Activated CD4-positive, alpha-beta T cell treated with anti-CD3 and anti-CD28 coated beads, Interleukin-2, amount 10 ng/mL, durations not matched to agents 24 days and 14 days (primary cell): Measurements from ENCODE around the gene MAK. TPM values are rescaled to one million over a fixed set of nuclear protein-coding genes. Genes with fewer than 3 reads are reported as not detected.
"Not testable (repeated sequence)": the region's sequence is repeated elsewhere in the genome, so short reads cannot be mapped to it uniquely, and the experiment has no call there.

ENCODE experiments used
- DNase-seq: peaks from one replicate; pipeline ENCODE4 v3.0.0; 2022
- H3K27ac Mint-ChIP-seq: one replicate; pipeline ENCODE4 v1.8.0; 2022; ENCODE audit warnings: mild to moderate bottlenecking, mixed read lengths
- H3K27me3 Mint-ChIP-seq: one replicate; pipeline ENCODE4 v1.8.0; 2022; ENCODE audit warnings: mixed read lengths
- H3K36me3 Mint-ChIP-seq: one replicate; pipeline ENCODE4 v1.8.0; 2022; ENCODE audit warnings: low read depth, mild to moderate bottlenecking, mixed read lengths
- H3K4me1 Mint-ChIP-seq: one replicate; pipeline ENCODE4 v1.8.0; 2021; ENCODE audit warnings: mixed read lengths
- H3K4me3 Mint-ChIP-seq: one replicate; pipeline ENCODE4 v1.8.0; 2022; ENCODE audit warnings: mild to moderate bottlenecking, moderate library complexity, mixed read lengths
- H3K9me3 Mint-ChIP-seq: one replicate; pipeline ENCODE4 v1.8.0; 2021; ENCODE audit warnings: mixed read lengths
- intact Hi-C: fragments of 100-400 bp; cut with micrococcal nuclease; formaldehyde crosslinking; loops from one replicate; pipeline ENCODE4 v1.15.1; 2023
- total RNA-seq: library from RNA; stranded (reverse); gene quantifications from 2 replicates; pipeline ENCODE4 v1.2.3, GENCODE V29; 2022

MAK gene
- total RNA-seq, 1 donor from 2014 or later: 0.58 TPM

- H3K27ac Mint-ChIP-seq: peak within 1 kb of the TSS; percentile 88
- H3K9me3 Mint-ChIP-seq: no peaks in the 10 kb centered on the region
- intact Hi-C loops: loop anchor here (1.0 to 10.0 kb wide), 5 partner anchors 24 to 487 kb away; partner anchors contain the start of genes C6orf52, MAK, NEDD9 and PAK1IP1
- H3K4me1 Mint-ChIP-seq: peaks cover 43% of the 10 kb centered on the region
- H3K27me3 Mint-ChIP-seq: no peaks in the 10 kb centered on the region
- DNase-seq: peak; percentile 100
- peaks cover 27% of the 10 kb centered on the region for H3K36me3 Mint-ChIP-seq
- peak within 1 kb of the TSS; percentile 90 for H3K4me3 Mint-ChIP-seq
Observed at GRCh38 chr6:10747251-10747972, 90.9 kb downstream of the MAK start, which contains the start of gene TMEM14B. Gene TMEM14B, plus strand, starts transcription at chr6:10747805. Its CDS starts 1,441 bp downstream, at chr6:10749246.

- H3K36me3 Mint-ChIP-seq: peaks cover 27% of the 10 kb centered on the region
- peak overlapping the region; percentile 90 for H3K4me3 Mint-ChIP-seq
- no peaks in the 10 kb centered on the region for H3K9me3 Mint-ChIP-seq
- DNase-seq: no peak
- peak overlapping the region; percentile 88 for H3K27ac Mint-ChIP-seq
- no peaks in the 10 kb centered on the region for H3K27me3 Mint-ChIP-seq
- intact Hi-C loops: loop anchor here (1.0 to 10.0 kb wide), 5 partner anchors 24 to 488 kb away; partner anchors contain the start of genes C6orf52, MAK, NEDD9 and PAK1IP1
- peaks cover 43% of the 10 kb centered on the region for H3K4me1 Mint-ChIP-seq
Observed at GRCh38 chr6:10746915-10747250, 91.5 kb downstream of the MAK start.

DNA sequence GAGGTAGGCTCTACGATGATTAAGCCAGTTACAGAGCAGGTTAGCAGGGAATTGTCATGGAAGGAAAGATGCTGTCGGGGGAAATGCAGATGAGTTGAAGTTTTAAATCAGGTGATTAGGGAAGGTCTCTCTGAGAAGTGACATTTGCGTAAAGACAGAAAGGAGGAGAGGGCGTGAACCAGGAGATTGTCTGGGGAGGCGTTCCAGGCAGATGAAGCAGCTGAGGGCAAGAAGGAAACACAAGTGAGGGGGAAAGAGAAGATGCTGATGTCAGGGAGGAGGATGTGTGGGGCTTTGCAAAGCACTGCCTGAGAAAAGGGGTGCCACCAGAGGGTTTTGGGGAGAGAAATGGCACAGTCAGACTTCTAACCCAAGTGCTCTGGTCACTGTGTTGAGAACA is 93.2 kb downstream of the MAK start:
- no peaks in the 10 kb centered on the region for H3K27me3 Mint-ChIP-seq
- H3K4me1 Mint-ChIP-seq: peaks cover 34% of the 10 kb centered on the region
- no peak overlapping the region for H3K4me3 Mint-ChIP-seq
- no peak overlapping the region for H3K27ac Mint-ChIP-seq
- no peaks in the 10 kb centered on the region for H3K9me3 Mint-ChIP-seq
- DNase-seq: no peak
- H3K36me3 Mint-ChIP-seq: peaks cover 12% of the 10 kb centered on the region
- intact Hi-C loops: loop anchor here (5.0 to 10.0 kb wide), 2 partner anchors 218 to 490 kb away; partner anchors contain the start of gene NEDD9

DNA sequence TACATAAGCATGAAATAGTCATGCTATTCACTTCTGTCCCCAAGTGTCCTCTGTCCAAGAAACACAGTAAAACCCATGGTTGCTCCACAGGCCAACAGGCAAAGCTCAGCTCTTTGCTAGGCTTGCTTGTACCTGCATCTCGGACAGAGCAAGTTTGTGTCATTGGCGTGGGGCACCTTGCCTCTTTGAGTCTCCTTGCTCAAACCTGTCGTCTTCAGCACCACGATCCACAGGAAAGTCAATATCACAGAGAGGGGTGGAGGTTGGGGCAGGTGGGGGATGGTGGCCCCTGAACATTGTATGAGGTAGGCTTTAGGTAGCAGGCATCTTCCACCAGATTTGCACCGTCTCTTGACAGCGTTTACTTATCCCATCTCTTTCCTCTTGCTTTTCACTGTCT is 94.8 kb downstream of the MAK start:
- Mint-ChIP-seq H3K9me3 (no peaks in the 10 kb centered on the region), H3K4me1 (peaks cover 19% of the 10 kb centered on the region), H3K36me3 (peaks cover 8% of the 10 kb centered on the region), H3K4me3 (no peak overlapping the region), H3K27me3 (no peaks in the 10 kb centered on the region), H3K27ac (no peak overlapping the region)
- no peak for DNase-seq
- intact Hi-C loops: loop anchor here (10.0 kb wide), 1 partner anchor 491 kb away; the partner anchor contains the start of gene NEDD9

DNA sequence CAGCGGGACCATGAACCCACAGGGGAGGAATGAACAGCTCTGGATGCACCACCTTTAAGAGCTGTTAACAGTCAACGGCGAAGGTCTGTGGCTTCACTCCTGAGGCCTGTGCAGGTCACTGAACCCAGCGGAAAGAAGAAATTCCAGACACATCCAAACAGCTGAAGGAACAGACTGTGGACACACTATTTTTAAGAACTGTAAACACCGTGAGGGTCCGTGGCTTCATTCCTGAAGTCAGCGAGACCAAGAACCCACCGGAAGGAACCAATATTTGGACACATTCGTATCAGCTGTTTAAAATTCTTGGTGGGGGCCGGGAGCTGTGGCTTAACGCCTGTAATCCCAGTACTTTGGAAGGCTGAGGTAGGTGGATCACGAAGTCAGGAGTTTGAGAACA is 96.1 kb downstream of the MAK start:
- Mint-ChIP-seq H3K27ac (no peak overlapping the region), H3K9me3 (no peaks in the 10 kb centered on the region), H3K4me1 (peaks cover 18% of the 10 kb centered on the region), H3K36me3 (peaks cover 5% of the 10 kb centered on the region), H3K4me3 (no peak overlapping the region), H3K27me3 (no peaks in the 10 kb centered on the region)
- DNase-seq: no peak
- intact Hi-C loops: loop anchor here (10.0 kb wide), 1 partner anchor 493 kb away; the partner anchor contains the start of gene NEDD9

GRCh38 chr6:10741643-10742042 is 96.7 kb downstream of the MAK start:
- H3K4me1 Mint-ChIP-seq: peaks cover 13% of the 10 kb centered on the region
- not testable (repeated sequence) for H3K27me3 Mint-ChIP-seq, H3K9me3 Mint-ChIP-seq, H3K4me3 Mint-ChIP-seq, H3K36me3 Mint-ChIP-seq, DNase-seq, H3K27ac Mint-ChIP-seq
- intact Hi-C loops: loop anchor here (10.0 kb wide), 1 partner anchor 493 kb away; the partner anchor contains the start of gene NEDD9

GRCh38 chr6:10740061-10740460 is 98.3 kb downstream of the MAK start:
- no peaks in the 10 kb centered on the region for H3K27me3 Mint-ChIP-seq
- H3K27ac Mint-ChIP-seq: no peak overlapping the region
- H3K4me3 Mint-ChIP-seq: no peak overlapping the region
- DNase-seq: no peak
- no peaks in the 10 kb centered on the region for H3K9me3 Mint-ChIP-seq
- peaks cover 2% of the 10 kb centered on the region for H3K36me3 Mint-ChIP-seq
- peaks cover under 1% of the 10 kb centered on the region for H3K4me1 Mint-ChIP-seq
- intact Hi-C loops: loop anchor here (10.0 kb wide), 1 partner anchor 495 kb away; the partner anchor contains the start of gene NEDD9

DNA sequence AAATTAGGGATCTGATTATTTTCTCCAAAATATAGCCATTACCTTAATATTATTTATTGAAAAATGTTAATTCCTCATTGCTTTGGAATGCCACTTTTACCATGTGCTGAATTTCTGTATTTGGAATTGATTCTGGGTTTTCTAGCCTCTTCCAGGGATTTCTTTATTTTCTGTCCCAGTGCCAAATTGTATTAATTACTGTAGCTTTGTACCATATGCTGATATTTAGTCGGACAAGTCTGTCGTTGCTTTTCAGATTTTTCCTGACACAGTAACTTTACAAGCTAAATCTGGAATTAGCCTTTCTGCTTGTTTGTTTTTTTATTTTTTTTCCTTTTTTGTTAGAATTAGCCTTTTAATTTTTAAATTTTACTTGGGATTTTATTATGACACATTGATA is 101.6 kb downstream of the MAK start:
- H3K36me3 Mint-ChIP-seq: peaks cover 7% of the 10 kb centered on the region
- intact Hi-C loops: no loop called here
- H3K27me3 Mint-ChIP-seq: no peaks in the 10 kb centered on the region
- H3K4me1 Mint-ChIP-seq: no peaks in the 10 kb centered on the region
- DNase-seq: no peak
- no peak overlapping the region for H3K4me3 Mint-ChIP-seq
- no peaks in the 10 kb centered on the region for H3K9me3 Mint-ChIP-seq
- no peak overlapping the region for H3K27ac Mint-ChIP-seq

GRCh38 chr6:10733863-10734262 is 104.5 kb downstream of the MAK start:
- Mint-ChIP-seq H3K36me3 (peaks cover 19% of the 10 kb centered on the region), H3K4me1 (no peaks in the 10 kb centered on the region), H3K4me3 (no peak overlapping the region), H3K9me3 (no peaks in the 10 kb centered on the region), H3K27me3 (no peaks in the 10 kb centered on the region), H3K27ac (no peak overlapping the region)
- DNase-seq: no peak
- intact Hi-C loops: no loop called here

- Mint-ChIP-seq H3K4me3 (no peak overlapping the region), H3K27ac (no peak overlapping the region), H3K36me3 (peaks cover 24% of the 10 kb centered on the region), H3K27me3 (no peaks in the 10 kb centered on the region), H3K4me1 (no peaks in the 10 kb centered on the region), H3K9me3 (no peaks in the 10 kb centered on the region)
- intact Hi-C loops: no loop called here
- DNase-seq: no peak
Observed at GRCh38 chr6:10733151-10733715, 105.1 kb downstream of the MAK start.

DNA sequence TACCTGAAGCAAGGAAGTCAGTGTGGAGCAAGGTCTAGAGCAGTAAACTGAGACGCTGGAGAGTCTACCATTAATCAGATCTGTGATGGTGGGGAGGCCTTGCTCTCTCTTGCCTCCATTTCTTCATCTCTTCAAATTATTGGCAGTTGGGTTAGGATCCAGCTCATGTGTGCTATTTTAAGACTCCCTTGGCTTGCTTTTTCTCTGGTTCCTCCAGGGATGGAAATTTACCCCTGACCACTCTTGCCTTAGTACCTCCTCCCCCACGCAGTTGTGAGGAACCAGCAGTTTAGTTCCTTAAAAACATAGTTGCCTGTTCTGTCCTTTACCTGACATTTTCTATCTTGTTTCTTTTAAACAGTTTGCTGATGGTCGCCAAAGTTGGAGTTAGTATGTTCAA is 108.1 kb downstream of the MAK start:
- no peak overlapping the region for H3K27ac Mint-ChIP-seq
- DNase-seq: no peak
- no peak overlapping the region for H3K4me3 Mint-ChIP-seq
- intact Hi-C loops: no loop called here
- H3K27me3 Mint-ChIP-seq: no peaks in the 10 kb centered on the region
- H3K36me3 Mint-ChIP-seq: peaks cover 34% of the 10 kb centered on the region
- no peaks in the 10 kb centered on the region for H3K9me3 Mint-ChIP-seq
- peaks cover 2% of the 10 kb centered on the region for H3K4me1 Mint-ChIP-seq

DNA sequence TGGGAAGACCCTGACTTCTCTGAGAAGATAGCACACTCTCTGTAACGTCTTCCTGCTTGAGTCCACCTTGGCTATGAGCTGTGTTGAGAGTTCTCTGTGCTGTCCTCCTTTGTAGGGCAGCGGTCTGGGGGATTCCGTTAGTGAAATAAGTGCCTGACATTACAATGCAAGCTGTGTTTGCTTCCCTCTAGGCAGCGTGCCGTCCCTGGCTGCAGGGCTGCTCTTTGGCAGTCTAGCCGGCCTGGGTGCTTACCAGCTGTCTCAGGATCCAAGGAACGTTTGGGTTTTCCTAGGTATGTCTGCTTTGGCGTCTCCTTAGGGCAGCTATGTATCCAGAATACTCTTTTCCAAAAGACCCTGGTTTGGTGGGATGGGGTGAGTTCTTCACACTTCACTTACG is 112.6 kb downstream of the MAK start:
- H3K27me3 Mint-ChIP-seq: no peaks in the 10 kb centered on the region
- DNase-seq: no peak
- H3K9me3 Mint-ChIP-seq: no peaks in the 10 kb centered on the region
- H3K4me1 Mint-ChIP-seq: peaks cover 25% of the 10 kb centered on the region
- intact Hi-C loops: loop anchor here (10.0 kb wide), 1 partner anchor 321 kb away; no protein-coding TSS in a partner anchor
- no peak overlapping the region for H3K4me3 Mint-ChIP-seq
- no peak overlapping the region for H3K27ac Mint-ChIP-seq
- peaks cover 26% of the 10 kb centered on the region for H3K36me3 Mint-ChIP-seq

GRCh38 chr6:10725044-10725443 is 113.3 kb downstream of the MAK start:
- intact Hi-C loops: loop anchor here (10.0 kb wide), 1 partner anchor 320 kb away; no protein-coding TSS in a partner anchor
- no peaks in the 10 kb centered on the region for H3K27me3 Mint-ChIP-seq
- H3K27ac Mint-ChIP-seq: no peak overlapping the region
- H3K4me1 Mint-ChIP-seq: peaks cover 25% of the 10 kb centered on the region
- peaks cover 19% of the 10 kb centered on the region for H3K36me3 Mint-ChIP-seq
- DNase-seq: no peak
- H3K9me3 Mint-ChIP-seq: no peaks in the 10 kb centered on the region
- H3K4me3 Mint-ChIP-seq: no peak overlapping the region

- peaks cover 27% of the 10 kb centered on the region for H3K4me1 Mint-ChIP-seq
- H3K9me3 Mint-ChIP-seq: peaks cover under 1% of the 10 kb centered on the region
Observed at GRCh38 chr6:10723567-10723881, 114.8 kb downstream of the MAK start.

More at GRCh38 chr6:10723567-10723881, 114.8 kb downstream of the MAK start:
- Mint-ChIP-seq H3K4me3 (peak overlapping the region; percentile 89), H3K27ac (peak overlapping the region; percentile 93), H3K36me3 (peaks cover 18% of the 10 kb centered on the region), H3K27me3 (no peaks in the 10 kb centered on the region)
- intact Hi-C loops: loop anchor here (1.0 to 10.0 kb wide), 5 partner anchors 24 to 1289 kb away; partner anchors contain the start of genes C6orf52, HIVEP1, PAK1IP1 and SMIM13
- DNase-seq: no peak
